GM15510 (cell line): ENCODE measurements around the gene PLXNA2.

Experiments used
- POLR2A ChIP-seq: IDR thresholded peaks from 3 replicates; pipeline ENCODE4 v1.6.1; 2011; ENCODE audit warnings: borderline replicate concordance; ENCODE audit not compliant: insufficient read length; ENCODE audit errors: extremely low read depth

The PLXNA2 gene

DNA sequence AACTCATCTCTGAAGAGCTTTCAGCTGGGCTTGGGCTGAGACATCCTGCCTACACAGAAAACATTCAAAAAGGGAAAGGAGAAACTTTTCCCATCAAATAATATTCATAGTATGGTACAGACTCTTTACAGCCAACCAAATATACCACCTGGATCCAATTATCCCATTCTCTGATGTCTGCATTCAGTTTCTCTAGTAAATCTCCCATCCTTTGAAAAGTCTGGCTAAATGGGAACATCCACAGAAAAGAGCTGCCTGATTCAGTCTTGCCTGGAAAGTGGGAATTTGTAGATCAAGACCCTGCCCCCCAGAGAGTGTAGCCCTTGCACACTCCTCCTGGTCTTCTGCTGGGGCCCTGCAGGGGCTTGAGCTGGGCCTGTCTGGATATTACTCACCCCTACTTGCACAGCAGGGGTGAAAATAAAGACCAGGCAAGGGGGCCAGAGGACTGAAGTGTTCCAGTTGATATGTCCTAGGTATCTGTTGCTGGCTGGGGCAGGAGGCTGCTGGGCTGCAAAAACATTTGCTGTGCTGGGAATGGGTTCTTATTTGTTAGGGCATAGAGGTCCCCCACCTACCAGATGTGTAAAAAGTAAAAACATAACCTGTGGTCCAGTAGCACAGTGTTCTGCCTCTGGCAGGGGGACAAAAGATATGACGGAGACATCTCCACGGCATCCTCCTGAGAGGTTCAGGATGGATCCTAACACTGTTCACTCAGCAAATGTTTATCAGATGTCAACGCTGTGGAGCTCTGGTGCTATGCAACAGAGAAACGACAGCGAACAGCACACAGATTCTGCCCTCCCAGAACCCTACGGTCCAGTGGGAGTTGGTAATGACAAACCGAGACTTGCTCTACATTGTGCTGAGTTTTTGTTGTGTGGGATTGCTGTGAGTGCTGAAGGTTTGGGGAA lies 140.3 kb downstream of the PLXNA2 start:
- TF ChIP-seq POLR2A: no peak

DNA sequence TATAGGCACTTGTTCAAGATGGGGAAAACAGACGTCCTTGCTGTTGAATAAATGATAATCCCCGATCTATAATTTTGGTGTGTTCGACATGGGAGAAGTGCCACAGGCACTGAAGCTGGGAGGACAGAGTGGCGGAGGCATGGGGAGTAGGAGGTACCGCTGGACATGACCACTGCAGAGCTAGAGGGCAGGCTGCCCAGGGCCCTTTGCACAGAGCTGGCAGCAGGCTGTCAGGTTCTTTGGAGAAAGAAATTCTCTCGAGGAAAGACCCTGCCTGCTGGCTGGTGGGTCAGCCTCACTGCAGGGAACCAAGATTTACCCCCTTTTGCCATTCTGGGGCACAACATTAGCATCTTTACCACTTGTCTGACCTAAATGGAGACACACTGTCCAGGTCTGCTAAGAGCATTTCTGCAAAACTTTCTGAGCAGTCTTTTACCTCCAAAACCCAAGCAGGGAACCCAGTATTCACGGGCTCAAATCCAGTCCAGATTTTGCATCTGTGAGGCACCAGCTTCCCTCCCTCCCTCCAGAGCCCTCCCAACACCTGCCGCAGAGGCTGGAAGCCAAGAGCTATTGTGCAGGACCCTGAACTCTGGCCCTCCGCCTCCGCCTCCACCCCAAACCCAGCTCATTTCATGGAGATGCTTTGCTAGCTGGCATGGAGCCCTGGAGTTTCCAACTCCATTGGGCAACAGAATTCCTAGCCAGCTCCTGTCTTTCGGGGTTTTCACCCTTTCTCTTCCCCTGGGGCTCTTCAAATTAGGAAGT lies 142.3 kb downstream of the PLXNA2 start:
- no peak for TF ChIP-seq POLR2A

DNA sequence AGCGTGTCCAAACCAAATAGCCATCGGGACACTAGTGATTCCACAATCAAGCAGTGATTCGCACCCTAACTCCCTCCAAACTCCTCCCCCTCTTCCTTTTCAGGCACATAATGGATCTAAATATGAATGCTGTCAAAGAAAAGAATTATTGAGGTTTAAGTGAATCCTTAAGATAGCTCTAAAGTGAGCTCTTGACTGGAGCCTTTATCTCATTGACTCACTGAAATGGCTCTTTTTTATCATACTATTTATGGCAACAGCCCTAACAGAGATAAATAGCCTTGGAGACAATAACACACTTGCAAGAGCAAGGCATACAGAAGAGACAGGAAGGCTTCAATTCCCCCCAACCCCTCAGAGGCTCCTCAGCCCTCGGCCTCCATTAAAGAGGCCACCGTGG lies 143.3 kb downstream of the PLXNA2 start:
- TF ChIP-seq POLR2A: no peak

DNA sequence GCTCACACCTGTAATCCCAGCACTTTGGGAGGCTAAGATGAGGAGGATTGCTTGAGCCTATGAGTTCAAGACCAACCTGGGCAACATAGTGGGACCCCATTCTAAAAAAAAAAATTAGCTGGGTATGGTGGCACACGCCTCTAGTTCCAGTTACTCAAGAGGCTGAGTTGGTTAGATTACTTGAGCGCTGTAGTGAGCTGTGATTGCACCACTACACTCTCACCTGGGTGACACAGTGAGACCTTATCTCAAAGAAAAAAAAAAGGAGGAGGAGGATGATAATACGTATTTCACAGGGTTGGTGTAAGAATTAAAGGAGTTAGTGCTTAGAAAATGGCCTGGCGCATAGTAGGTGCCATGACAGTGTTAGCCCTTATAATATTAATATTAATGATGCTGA lies 144.1 kb downstream of the PLXNA2 start:
- no peak for TF ChIP-seq POLR2A

DNA sequence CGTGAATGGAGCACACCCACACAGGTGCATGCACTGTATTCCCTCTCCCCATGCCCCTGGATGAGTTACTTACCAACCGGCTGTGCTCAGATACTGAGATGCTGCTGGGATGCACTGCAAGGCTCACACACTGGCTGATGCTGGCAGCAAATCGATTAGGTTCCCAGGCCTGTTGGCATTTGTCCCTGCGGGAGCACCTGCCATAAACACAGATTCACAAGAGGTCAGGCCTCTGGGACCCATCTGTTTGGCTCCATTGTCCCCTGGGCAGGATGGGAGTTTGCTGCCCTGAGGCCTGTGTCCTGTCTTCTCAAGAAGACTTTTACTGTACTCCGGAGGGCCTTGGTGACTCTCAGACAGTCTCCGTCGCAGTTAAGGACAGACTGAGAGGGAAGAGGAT lies 145.4 kb downstream of the PLXNA2 start:
- TF ChIP-seq POLR2A: no peak

DNA sequence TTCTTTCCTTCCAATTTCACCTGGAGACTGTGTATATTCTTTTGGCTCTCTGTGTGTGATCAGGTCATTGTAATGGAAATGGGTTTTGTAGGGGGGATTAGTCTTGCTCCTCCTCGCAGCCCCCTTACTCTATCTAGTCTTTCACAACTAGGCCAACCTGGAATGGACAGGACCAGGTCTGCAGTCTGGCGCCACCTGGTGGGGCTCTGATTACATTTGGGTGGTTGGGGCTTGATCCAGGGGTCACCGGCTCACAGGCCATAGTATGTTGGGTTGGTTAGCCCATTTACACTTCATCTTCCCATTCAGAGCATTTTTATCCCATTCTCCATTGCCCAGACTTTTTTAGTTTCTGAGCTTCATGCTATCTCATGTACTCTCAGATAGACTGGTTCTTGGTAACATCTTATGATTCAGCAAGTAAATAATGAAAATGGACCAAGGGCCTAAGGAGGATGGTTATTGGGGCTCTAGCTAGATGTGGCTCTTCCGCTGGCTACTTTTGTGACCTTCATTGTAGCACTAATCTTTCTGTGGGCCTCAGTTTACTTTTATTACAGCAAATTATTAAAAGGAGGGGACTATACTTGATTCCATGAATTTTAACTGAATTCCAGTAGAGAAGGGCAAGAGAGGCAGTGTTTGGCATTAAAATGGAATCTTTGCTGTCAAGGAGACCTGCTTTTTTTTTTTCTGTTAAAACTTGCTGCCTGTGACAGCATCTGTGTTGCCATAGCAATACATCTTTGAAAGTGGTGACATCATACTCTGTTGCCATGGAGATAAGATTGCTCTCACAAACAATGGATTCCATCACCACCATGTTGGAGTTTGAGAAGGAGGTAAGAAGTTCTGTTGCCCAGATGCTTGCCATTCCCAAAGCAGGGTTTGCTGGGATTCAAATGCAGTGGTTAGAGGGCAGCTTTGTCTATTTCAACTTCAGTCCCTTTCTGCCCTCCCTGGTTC lies 150.1 kb downstream of the PLXNA2 start:
- no peak for TF ChIP-seq POLR2A

DNA sequence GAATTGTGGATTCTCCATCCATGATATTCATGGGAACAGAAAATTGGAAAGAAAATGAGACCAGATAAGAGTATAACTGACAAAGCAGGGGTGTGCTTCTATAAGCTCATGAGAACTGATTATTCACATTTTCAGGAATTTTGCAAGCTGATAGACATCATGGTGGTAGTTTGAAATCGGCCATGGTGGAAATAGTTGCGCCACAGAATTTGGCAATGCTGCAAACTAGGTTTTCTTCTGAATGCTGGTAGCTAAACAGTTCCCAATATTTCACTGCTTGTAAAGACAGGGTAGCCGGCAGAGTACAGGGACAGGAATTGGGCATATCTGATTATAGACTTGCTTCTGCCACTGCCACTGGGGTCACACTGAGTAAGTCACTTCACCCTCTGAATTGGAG lies 151.1 kb downstream of the PLXNA2 start:
- no peak for TF ChIP-seq POLR2A

DNA sequence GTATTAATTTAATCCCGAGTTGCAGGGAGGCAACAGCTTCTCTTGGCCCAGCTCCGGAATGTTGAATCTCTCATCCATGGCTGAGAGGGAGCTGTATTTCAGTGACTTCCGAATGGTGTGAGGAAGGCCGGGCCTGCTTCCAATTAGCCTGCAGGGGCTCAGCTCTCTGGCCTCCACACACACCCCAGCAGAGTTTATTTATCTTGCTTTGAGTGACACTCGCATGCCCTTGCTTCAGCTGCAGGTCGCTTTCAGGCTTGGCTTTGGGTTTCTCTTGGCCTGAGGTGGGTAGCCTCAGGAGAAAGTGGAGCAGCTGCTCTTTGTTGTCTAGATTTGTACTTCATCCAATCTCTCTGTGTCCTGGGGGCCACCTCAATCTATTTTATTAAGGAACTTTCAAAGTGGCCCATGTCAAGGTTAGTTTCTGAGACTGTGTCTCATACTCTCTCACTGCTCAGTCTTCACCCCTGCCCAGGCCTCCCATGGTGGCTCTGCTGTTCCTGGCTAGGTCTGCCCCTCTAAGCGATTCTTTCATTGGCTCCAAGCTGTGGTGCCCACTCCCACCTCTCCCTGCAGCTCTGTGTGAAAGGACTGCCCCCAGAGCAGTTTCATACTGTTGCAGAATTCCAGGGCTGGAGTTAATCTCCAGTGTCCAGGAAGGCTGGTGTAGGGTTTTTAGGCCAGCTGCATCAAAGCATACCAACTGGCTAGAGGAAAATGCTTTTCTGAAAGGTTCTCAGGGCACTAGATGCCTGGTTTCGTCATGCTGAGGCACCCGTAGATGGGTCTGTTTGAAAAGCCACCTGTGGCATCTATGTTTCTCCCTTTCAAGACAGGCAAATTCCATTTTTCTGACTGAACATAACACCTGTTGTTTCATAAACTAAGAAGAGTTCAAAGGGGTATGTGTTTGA lies 153.5 kb downstream of the PLXNA2 start:
- no peak for TF ChIP-seq POLR2A

DNA sequence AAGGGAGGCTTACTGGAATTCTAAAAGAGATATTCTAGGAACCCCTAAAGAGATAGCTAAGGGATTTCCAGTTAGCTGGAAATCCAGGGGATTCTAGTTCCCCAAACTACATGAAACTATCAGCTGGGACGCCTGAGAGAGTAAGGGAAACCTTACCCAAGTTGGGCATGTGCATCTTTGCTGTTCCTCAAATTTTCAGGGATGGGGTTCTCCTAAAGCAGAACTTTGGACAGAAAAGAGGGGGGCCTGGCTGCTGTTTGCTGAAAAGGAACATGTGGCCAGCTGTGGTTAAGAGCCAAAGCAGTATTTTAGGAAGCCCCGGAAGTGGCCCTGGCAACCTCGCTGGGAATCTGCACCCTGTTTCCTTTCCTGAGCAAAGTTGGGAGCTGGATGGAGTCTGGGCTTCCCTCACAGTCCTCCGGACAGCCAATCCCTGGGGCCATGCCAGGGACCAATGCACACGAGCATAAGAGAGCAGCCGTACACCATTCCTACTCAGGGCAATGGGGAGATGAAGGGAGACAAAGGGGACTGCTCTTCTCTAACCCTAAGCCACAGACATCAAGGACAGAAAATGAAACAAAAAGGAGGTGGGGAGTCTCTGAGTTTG lies 154.3 kb downstream of the PLXNA2 start:
- no peak for TF ChIP-seq POLR2A

DNA sequence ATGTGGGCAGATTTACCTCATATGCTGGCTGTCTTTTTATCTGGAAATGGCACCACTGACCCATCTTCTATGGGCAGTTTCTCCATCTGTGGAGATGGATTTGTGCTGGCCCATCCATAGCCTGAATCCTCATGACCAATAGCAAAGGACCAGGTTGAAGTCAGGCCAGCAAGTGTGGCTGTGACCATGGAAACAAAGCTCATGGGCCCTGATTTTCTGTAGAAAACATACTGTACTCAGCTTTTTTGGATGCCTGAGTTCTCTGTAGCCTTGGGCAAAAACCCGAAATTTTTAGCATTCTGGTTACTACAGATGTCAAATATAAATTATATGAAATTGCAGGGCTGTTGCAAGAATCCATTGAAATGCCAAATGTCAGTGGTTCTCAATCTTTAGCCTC lies 155.0 kb downstream of the PLXNA2 start:
- TF ChIP-seq POLR2A: no peak

DNA sequence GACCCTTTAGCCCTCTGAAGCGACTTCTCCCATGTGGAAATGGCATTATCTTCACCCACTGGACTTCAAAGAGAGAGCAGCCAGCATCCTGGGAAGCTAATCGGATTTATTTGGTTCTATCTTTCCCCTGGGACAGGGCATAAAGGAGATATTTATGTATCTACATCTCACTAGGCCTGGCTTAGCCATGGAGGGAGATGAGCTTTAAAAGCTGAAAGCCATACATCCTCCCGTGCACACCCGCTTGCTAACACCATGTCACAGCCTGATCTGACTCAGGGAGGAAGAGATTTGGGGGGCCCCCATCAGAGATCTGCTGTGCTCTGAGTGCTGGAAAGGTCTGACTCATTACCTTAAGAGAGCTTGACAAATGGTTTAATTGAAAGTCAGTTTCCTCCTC lies 155.9 kb downstream of the PLXNA2 start:
- TF ChIP-seq POLR2A: no peak

DNA sequence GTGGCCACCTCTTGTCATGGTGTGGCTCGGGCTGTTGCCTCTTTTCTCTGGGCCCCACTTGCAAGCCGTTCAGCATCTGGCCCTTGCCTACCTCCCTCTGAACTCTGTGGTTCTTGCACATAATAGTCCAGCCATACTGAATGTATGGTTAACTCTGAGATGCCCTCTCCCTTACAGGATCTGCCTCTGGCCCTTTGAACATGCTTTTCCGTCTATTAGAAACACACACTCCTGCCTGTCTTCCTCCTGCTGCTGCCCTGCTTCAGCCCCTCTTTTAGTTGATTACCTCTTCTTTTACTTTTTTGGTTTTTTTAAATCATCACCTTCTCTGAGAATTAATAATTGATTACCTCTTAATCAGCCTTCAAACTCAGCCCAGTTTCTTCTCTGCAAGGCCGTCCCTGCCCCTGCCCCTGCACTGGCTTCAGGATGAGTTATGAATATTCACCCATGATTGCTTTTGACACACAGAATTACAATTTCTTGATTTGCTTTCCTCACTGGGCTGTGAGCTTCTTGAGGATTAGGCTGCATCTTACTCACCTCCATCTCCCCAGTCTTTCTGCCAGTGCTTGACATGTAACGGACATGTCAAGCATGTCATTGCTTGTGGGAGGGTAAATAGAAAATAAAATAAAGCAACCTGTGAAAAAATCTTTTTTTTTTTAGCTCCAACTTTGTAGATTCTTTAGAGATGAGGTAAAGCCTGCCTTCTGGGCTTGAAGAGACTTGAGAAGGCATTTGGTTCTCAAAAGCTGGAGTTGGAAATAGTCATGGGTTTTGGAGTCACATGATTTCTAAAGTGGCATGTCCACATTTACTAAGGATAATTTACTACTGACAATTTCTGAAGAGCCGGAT lies 158.3 kb downstream of the PLXNA2 start:
- TF ChIP-seq POLR2A: no peak
